Bronchial epithelial cell (primary cell): ENCODE data around the gene CSNK2A1. TPM values are rescaled to one million over a fixed set of nuclear protein-coding genes. Genes with fewer than 3 reads are reported as not detected.
A peak's percentile ranks its signal among the peaks of the same experiment; 100 is the strongest.

Source experiments
- DNase-seq: peaks from one replicate; pipeline ENCODE4 v3.0.0-alpha.2; 2010; ENCODE audit warnings: low read depth
- FAIRE-seq: peaks from 2 replicates; lab custom pipeline; 2011; peaks lifted over from hg19 to GRCh38; lab: Jason Lieb, UNC
- H3K27me3 ChIP-seq: 2 replicates; pipeline ENCODE4 v1.5.1; 2011; ENCODE audit warnings: low read length; ENCODE audit not compliant: control insufficient read depth, insufficient read depth
- H3K36me3 ChIP-seq: 2 replicates; pipeline ENCODE4 v1.5.1; 2011; ENCODE audit warnings: low read length; ENCODE audit not compliant: control insufficient read depth, insufficient read depth
- H3K4me3 ChIP-seq: 2 replicates; pipeline ENCODE4 v1.5.1; 2011; ENCODE audit warnings: mild to moderate bottlenecking, low read depth, low read length, control low read depth
- total RNA-seq: library from RNA; depleted of rRNA; stranded (reverse); fragments of >200 nt; gene quantifications from 2 replicates; pipeline ENCODE4 v1.2.1, GENCODE V29; 2014
- TF ChIP-seq, protein P1 (sequence below): IDR thresholded peaks from 2 replicates; pipeline ENCODE4 v1.5.1; 2011; ENCODE audit warnings: mild to moderate bottlenecking, moderate library complexity, low read length, control low read depth, inconsistent platforms; ENCODE audit not compliant: insufficient read depth, severe bottlenecking

Gene CSNK2A1
- total RNA-seq, 1 donor from 2014 or later = 242 TPM

GRCh38 chr20:440148-440547, 103.4 kb downstream of the CSNK2A1 start:
- H3K36me3 ChIP-seq = peaks cover 41% of the 10 kb centered on the region
- no peak for DNase-seq
- no peak overlapping the region for H3K4me3 ChIP-seq
- no peak for FAIRE-seq
- TF ChIP-seq, protein P1, sequence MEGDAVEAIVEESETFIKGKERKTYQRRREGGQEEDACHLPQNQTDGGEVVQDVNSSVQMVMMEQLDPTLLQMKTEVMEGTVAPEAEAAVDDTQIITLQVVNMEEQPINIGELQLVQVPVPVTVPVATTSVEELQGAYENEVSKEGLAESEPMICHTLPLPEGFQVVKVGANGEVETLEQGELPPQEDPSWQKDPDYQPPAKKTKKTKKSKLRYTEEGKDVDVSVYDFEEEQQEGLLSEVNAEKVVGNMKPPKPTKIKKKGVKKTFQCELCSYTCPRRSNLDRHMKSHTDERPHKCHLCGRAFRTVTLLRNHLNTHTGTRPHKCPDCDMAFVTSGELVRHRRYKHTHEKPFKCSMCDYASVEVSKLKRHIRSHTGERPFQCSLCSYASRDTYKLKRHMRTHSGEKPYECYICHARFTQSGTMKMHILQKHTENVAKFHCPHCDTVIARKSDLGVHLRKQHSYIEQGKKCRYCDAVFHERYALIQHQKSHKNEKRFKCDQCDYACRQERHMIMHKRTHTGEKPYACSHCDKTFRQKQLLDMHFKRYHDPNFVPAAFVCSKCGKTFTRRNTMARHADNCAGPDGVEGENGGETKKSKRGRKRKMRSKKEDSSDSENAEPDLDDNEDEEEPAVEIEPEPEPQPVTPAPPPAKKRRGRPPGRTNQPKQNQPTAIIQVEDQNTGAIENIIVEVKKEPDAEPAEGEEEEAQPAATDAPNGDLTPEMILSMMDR = no peak
- no peaks in the 10 kb centered on the region for H3K27me3 ChIP-seq

GRCh38 chr20:438571-439469, 104.8 kb downstream of the CSNK2A1 start:
- peaks cover 35% of the 10 kb centered on the region for H3K36me3 ChIP-seq
- FAIRE-seq = peak; percentile 50
- H3K27me3 ChIP-seq = no peaks in the 10 kb centered on the region
- DNase-seq = no peak
- TF ChIP-seq, protein P1 = no peak
- H3K4me3 ChIP-seq = no peak overlapping the region

- Histone ChIP-seq H3K4me3 (no peak overlapping the region), H3K36me3 (peaks cover 33% of the 10 kb centered on the region), H3K27me3 (no peaks in the 10 kb centered on the region)
- TF ChIP-seq, protein P1 = no peak
- DNase-seq = no peak
- no peak for FAIRE-seq
Measured at GRCh38 chr20:437787-438486, 105.7 kb downstream of the CSNK2A1 start.

- no peak overlapping the region for H3K4me3 ChIP-seq
Measured at GRCh38 chr20:436476-436875, 107.1 kb downstream of the CSNK2A1 start.

GRCh38 chr20:435558-435957, 108.0 kb downstream of the CSNK2A1 start:
- DNase-seq (no peak), FAIRE-seq (peak; percentile 32)
- Histone ChIP-seq H3K27me3 (no peaks in the 10 kb centered on the region), H3K36me3 (peaks cover 34% of the 10 kb centered on the region), H3K4me3 (no peak overlapping the region)
- TF ChIP-seq, protein P1 = no peak

More at GRCh38 chr20:436476-436875, 107.1 kb downstream of the CSNK2A1 start:
- DNase-seq (no peak), FAIRE-seq (no peak)
- Histone ChIP-seq H3K27me3 (no peaks in the 10 kb centered on the region), H3K36me3 (peaks cover 35% of the 10 kb centered on the region)
- TF ChIP-seq, protein P1 = no peak
